ENCODE data around the gene VTN. TPM values are rescaled to one million over a fixed set of nuclear protein-coding genes. Genes with fewer than 3 reads are reported as not detected.
A peak's percentile ranks its signal among the peaks of the same experiment; 100 is the strongest.

Gene VTN
- total RNA-seq, 2 experiments from 2014 or later = 0.16 to 0.17 TPM

GRCh38 chr17:28402844-28403243 is 32.7 kb upstream of the VTN start:
- intact Hi-C loops (cut with DNase I, micrococcal nuclease) = no loop called here
- Histone ChIP-seq H3K27me3 (ENCODE audit: control insufficient read depth in 1 of 2, insufficient read depth in 2 of 2, low read length in 2 of 2) (peaks cover 0 to 8% of the 10 kb centered on the region in 2 experiments), H3K27ac (ENCODE audit: low read depth in 1 of 2, low read length in 2 of 2) (no peak overlapping the region), H3K9me3 (ENCODE audit: control insufficient read depth in 1 of 2, insufficient read depth in 1 of 2, low read length in 2 of 2) (no peaks in the 10 kb centered on the region), H3K4me3 (ENCODE audit: low read length) (no peak overlapping the region), H3K36me3 (ENCODE audit: insufficient read depth, low read length) (peaks cover 4% of the 10 kb centered on the region), H3K4me1 (ENCODE audit: insufficient read depth, low read length) (peaks cover 24% of the 10 kb centered on the region)
- no peak for DNase-seq
- peak overlapping the region; percentile 47 for H3K27ac Mint-ChIP-seq
- no peak for ATAC-seq (ENCODE audit: poor library complexity)
- H3K4me3 Mint-ChIP-seq = no peak overlapping the region
- no peaks in the 10 kb centered on the region for H3K9me3 Mint-ChIP-seq
- H3K36me3 Mint-ChIP-seq (ENCODE audit: low read depth) = no peaks in the 10 kb centered on the region
- ChIA-PET CTCF (no interaction called here), POLR2A (no interaction called here)
- TF ChIP-seq, protein P1, sequence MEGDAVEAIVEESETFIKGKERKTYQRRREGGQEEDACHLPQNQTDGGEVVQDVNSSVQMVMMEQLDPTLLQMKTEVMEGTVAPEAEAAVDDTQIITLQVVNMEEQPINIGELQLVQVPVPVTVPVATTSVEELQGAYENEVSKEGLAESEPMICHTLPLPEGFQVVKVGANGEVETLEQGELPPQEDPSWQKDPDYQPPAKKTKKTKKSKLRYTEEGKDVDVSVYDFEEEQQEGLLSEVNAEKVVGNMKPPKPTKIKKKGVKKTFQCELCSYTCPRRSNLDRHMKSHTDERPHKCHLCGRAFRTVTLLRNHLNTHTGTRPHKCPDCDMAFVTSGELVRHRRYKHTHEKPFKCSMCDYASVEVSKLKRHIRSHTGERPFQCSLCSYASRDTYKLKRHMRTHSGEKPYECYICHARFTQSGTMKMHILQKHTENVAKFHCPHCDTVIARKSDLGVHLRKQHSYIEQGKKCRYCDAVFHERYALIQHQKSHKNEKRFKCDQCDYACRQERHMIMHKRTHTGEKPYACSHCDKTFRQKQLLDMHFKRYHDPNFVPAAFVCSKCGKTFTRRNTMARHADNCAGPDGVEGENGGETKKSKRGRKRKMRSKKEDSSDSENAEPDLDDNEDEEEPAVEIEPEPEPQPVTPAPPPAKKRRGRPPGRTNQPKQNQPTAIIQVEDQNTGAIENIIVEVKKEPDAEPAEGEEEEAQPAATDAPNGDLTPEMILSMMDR (IDR thresholded peaks at IDR 0.05) = no peak
- H3K27me3 Mint-ChIP-seq = peaks cover 14% of the 10 kb centered on the region
- peaks cover 5% of the 10 kb centered on the region for H3K4me1 Mint-ChIP-seq (ENCODE audit: low read depth)

DNA sequence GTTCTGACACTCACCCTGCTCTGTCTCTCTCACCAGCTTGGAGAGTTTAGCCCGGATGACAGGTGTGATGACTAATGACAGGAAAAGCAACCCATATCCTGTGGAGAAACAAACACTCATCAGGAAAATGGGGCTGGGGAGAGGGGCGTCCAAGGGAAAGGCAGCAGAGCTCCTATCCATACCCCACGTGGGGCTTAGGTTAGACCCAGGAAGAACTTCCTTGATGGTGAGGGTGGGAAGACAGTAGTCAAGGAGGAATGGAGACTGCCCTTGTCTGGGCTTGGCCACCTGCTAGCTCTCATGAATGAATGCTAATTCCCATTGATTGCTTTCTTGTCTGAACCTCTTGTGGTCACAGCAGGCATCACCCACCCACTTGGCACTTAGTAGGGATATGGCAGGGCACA is 32.1 kb upstream of the VTN start:
- Mint-ChIP-seq H3K36me3 (ENCODE audit: low read depth) (no peaks in the 10 kb centered on the region), H3K4me3 (no peak overlapping the region), H3K27ac (peak overlapping the region; percentile 47), H3K27me3 (peaks cover 7% of the 10 kb centered on the region), H3K9me3 (no peaks in the 10 kb centered on the region), H3K4me1 (ENCODE audit: low read depth) (peaks cover 5% of the 10 kb centered on the region)
- no peak for ATAC-seq (ENCODE audit: poor library complexity)
- TF ChIP-seq, protein P1 (IDR thresholded peaks at IDR 0.05) = no peak
- CTCF ChIA-PET = no interaction called here
- Histone ChIP-seq H3K36me3 (ENCODE audit: insufficient read depth, low read length) (peaks cover 8% of the 10 kb centered on the region), H3K9me3 (ENCODE audit: control insufficient read depth in 1 of 2, insufficient read depth in 1 of 2, low read length in 2 of 2) (no peaks in the 10 kb centered on the region), H3K27me3 (ENCODE audit: control insufficient read depth in 1 of 2, insufficient read depth in 2 of 2, low read length in 2 of 2) (peaks cover 0 to 8% of the 10 kb centered on the region in 2 experiments), H3K27ac (ENCODE audit: low read depth in 1 of 2, low read length in 2 of 2) (no peak overlapping the region), H3K4me1 (ENCODE audit: insufficient read depth, low read length) (peaks cover 24% of the 10 kb centered on the region), H3K4me3 (ENCODE audit: low read length) (no peak overlapping the region)
- intact Hi-C loops (cut with DNase I, micrococcal nuclease) = no loop called here
- POLR2A ChIA-PET = no interaction called here
- no peak for DNase-seq

DNA sequence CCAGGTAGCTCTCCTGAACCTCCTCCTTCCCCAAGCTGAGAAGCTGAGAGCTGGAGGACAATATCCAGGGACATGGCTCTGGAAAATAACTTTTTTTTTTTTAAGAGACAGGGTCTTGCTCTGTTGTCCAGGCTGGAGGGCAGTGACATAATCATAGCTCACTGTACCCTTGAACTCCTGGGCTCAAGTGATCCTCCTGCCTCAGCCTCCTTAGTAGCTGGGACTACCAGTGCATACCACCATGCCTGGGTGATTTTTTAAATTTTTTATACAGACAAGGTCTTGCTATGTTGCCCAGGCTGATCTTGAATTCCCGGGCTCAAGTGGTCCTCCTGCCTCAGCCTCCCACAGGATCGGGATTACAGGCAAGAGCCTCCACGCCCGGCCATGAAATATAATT is 29.7 kb upstream of the VTN start:
- no peaks in the 10 kb centered on the region for H3K9me3 Mint-ChIP-seq
- H3K4me1 Mint-ChIP-seq (ENCODE audit: low read depth) = no peaks in the 10 kb centered on the region
- Histone ChIP-seq H3K27ac (ENCODE audit: low read depth in 1 of 2, low read length in 2 of 2) (no peak overlapping the region), H3K9me3 (ENCODE audit: control insufficient read depth in 1 of 2, insufficient read depth in 1 of 2, low read length in 2 of 2) (no peaks in the 10 kb centered on the region), H3K4me1 (ENCODE audit: insufficient read depth, low read length) (peaks cover 6% of the 10 kb centered on the region), H3K4me3 (ENCODE audit: low read length) (no peak overlapping the region), H3K36me3 (ENCODE audit: insufficient read depth, low read length) (peaks cover 27% of the 10 kb centered on the region), H3K27me3 (ENCODE audit: control insufficient read depth in 1 of 2, insufficient read depth in 2 of 2, low read length in 2 of 2) (no peaks in the 10 kb centered on the region)
- TF ChIP-seq, protein P1 (IDR thresholded peaks at IDR 0.05) = no peak
- ATAC-seq (ENCODE audit: poor library complexity) (no peak), DNase-seq (no peak)
- no peaks in the 10 kb centered on the region for H3K27me3 Mint-ChIP-seq
- POLR2A ChIA-PET = no interaction called here
- peaks cover 12% of the 10 kb centered on the region for H3K36me3 Mint-ChIP-seq (ENCODE audit: low read depth)
- intact Hi-C loops (cut with DNase I, micrococcal nuclease) = no loop called here
- no peak overlapping the region for H3K27ac Mint-ChIP-seq
- CTCF ChIA-PET = no interaction called here
- no peak overlapping the region for H3K4me3 Mint-ChIP-seq

Measured in CD4-positive, alpha-beta T cell (primary cell).